DMS 273 (cell line): Measurements from ENCODE around the gene ARHGAP18.

Experiments used
- DNase-seq: peaks from one replicate; lab custom pipeline; 2025; ENCODE audit not compliant: unreplicated experiment; lab: John Stamatoyannopoulos, UW

The ARHGAP18 gene

DNA sequence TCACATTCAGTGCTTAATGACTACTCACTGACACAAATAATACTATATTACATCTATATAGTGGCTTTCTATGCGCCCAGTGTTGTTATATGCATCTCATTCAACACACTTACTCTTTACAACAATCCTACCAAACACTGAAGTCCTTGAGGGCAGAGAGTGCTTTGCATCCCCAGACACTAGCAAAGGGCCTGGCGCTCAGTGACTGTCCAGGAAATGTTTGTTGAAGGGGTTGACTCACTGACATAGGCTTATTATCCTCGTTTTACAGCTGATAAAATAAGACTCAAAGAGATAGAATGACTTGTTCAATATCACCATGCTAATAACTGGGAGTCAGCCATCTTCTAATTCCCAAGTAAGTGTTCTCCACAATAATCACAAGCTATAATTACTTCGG, 163.3 kb downstream of the ARHGAP18 start:
- DNase-seq: no peak

DNA sequence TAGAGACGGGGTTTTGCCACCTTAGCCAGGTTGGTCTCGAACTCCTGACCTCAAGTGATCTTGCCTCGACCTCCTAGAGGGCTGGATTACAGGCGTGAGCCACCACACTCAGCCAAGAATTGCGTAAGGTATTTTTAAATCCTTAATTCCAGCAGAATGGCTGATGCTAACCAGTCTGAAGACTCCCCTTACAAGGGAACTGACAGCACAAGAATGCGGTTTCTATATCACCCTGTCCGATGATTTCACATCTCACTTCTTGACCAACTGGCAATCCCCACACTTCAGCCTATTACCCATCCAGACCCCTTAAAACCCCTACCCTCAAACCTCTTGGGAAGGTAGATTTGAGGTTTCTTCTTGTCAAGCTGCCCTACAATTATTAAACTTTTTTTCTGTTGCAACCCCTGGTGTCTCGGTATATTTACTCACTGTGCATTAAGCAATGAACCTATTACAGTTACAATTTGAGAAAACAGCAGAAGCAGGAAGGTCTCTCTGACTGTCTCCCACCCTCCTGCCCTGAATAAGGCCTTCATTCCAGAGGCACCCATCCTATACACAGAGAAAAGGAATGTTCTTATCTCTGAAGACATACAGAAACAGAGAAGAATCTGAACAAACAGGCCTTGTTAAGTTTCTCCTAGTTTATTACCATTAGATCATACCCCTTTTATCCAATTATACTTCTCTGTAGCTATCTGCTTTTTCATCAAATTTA, 164.9 kb downstream of the ARHGAP18 start:
- DNase-seq: no peak

DNA sequence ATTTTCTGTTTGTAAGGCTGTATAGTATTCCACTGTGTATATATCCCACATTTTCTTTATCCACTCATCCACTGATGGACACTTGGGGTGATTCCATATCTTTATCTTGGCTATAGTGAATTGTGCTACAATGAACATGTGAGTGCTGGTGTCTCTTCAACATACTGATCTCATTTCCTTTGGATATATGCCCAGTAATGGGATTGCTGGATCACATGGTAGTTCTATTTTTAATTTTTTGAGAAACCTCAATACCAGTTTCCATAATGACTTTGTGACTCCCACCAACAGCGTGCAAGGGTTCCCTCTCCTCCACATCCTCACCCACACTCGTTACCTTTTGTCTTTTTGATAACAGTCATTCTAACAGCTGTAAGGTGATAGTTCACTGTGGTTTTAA, 166.0 kb downstream of the ARHGAP18 start:
- no peak for DNase-seq

DNA sequence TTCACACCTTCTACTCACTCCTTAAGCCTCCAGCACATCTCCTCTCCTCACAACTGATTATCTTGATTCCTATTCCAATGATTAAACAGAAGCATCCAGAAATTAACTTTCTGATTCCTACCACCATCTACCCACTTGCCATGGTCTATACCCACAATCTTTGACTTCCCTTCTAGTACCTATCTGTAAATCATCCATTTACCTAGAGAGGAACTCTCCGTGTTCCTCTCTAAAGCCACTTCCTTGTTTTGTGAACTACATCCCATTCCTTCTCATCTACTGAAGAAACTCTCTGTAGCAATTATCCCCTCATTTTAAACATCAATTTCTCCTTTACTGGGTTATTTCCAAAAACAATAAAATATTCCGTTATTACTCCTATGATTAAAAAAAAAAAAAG, 167.3 kb downstream of the ARHGAP18 start:
- DNase-seq: no peak

DNA sequence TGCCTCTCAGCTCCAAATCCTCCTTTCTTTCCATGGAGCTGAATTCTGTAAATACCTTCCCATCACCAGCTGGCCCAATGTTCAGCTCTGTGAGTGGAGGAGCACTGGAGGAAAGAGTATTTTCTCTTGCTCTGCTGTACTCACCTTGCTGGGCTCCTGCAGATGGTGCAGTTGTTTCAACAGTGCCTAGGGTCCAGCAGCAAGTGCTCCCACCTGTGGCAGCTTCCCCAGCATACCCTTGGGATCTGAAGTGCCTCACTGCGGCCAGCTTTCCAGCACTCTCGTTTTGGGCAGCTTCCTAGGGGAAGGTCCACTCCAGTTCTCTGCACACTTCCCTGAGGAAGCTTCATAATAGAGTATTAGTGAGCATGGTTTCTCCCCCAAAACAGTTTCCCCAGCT, 170.9 kb downstream of the ARHGAP18 start:
- no peak for DNase-seq

DNA sequence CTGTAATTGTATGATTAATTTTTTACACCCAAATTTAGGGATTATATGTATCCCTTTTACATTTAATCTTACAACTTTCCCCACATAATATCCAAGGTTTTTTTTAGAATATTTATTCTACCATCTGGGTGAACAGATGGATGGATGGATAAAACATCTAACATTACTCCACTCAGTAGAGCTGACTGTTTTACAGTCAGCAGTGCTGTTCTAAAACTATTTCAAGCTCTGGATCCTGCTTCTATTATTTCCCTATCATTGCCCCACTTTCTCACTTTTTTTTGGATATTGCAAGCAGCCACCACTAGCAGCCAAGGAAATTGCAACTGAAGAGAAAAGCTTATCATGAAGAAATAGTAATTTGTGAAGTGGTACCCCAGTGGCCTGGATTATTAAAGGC, 173.7 kb downstream of the ARHGAP18 start:
- DNase-seq: peak; percentile 72

DNA sequence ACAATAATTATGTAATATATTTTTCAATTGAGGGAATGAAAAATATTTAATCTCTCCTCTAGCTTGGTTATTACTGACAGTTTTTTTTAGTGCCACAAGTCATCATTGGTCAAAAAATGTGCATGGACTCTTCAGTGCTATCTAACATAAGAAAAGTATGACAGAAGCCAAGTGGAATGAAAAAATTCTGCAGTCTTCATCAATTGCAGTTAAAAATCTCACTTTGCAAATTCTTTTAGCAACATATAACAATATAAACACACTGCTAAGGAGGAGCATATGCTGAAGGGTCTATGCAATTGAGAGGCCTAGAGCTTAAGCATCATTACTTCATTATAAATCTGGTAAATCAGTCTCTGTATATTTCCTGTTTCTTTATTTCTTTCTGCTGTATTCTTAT, 175.1 kb downstream of the ARHGAP18 start:
- no peak for DNase-seq
